GM21447 (cell line): ENCODE results near the gene ADIRF.
"Not testable (repeated sequence)": the region's sequence is repeated elsewhere in the genome, so short reads cannot be mapped to it uniquely, and the experiment has no call there.

Source experiments
- ATAC-seq: cut with Tn5 transposase; IDR thresholded peaks from one replicate; pipeline ENCODE4 v1.9.1; 2021; ENCODE audit not compliant: unreplicated experiment

Gene ADIRF

DNA sequence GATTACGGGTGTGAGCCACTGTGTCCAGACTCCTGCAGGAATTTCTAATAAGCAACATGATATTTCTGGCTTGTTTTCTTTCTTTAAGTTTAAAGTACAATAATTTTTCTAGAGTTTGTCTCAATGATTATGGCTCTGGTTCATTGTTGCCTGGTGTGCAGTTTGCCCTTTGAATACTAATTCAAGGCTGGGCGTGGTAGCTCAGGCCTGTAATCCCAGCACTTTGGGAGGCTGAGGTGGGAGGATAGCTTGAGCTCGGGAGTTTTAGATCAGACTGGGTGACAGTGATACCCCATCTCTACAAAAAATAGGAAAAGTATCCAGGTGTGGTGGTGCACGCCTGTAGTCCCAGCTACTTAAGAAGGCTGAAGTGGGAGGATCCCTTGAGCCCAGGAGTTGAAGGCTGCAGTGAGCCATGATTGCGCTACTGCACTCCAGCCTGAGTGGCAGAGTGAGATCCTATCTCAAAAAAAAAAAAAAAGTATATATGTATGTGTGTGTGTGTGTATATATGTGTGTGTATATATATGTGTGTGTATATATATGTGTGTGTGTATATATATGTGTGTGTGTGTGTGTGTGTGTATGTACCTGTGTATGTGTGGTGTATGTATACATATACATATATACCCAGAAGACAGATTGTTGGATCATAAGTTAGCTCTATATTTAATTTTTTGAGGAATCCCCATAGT, 8.2 kb downstream of the ADIRF start:
- ATAC-seq, result no peak

DNA sequence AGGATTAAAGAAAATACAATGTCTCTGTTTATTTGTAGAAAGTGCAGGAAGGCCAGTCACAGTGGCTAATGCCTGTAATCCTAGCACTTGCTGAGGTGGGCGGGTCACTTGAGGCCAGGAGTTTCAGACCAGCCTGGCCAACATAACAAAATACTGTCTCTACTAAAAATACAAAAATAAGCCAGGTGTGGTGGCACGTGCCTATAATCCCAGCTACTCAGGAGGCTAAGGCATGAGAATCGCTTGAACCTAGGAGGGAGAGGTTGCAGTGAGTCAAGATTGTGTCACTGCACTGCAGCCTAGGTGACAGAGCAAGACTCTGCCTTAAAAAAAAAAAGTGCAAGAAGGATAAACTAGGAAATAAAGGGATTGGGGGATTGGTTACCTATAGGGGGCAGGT, 10.2 kb downstream of the ADIRF start:
- ATAC-seq, result not testable (repeated sequence)

DNA sequence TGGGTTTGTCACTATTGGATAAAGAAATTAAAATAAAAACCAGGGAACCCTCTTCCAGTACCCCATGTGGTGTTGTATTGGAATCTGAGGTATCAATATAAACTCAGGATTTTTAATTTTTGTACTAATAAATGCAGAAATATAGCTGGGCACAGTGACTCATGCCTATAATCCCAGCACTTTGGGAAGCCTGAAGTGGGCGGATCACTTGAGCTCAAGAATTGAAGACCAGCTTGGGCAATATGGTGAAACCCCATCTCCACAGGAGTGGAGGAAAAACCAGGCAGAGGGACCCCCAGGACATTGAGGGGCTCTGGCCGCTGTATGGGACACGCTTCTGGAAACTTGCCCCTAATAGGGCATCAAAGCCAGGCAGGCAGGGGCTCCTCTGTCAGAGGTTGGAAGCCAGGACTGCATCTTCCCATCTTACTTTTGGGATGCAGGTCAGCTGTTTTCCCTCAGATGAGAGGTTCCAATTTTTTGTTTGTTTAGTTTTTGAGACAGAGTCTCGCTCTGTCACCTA, 11.1 kb downstream of the ADIRF start:
- ATAC-seq, result no peak

DNA sequence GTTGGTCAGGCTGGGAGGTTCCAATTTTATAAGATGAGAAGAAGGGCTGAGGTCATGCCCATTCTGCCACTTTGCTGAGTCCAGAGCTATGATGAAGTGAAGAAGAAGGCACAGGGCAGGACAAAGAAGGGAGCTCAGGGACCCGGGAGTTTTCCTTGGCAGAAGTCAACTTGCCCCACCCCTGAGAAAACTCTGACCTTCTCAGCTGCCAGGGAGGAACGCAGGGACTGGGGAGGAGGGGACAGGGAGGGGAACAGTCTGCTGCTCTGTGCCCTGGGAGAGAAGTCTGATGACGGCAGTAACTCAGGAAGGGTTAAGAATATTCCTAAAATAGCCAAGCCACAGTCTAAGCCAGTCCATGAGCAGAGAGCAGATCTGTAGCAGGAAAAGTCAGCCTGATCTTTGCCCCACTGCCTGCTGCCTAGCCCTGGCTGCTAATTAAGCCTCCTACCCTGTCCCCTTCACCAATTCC, 11.7 kb downstream of the ADIRF start:
- no peak for ATAC-seq

DNA sequence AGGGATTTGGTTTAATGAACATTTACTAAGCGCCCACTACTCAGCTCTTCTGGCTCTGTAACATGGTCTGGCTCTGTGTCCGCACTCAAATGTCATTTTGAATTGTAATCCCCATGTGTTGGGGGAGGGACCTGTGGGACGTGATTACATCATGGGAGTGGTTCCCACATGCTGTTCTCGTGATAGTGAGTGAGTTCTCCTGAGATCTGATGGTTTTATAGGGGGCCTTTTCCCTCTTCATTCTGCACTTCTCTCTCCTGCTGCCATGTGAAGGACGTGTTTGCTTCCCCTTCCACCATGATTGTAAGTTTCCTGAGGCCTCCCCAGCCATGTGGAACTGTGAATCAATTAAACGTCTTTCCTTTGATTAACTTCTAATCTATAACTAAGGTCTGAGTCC, 12.7 kb downstream of the ADIRF start:
- not testable (repeated sequence) for ATAC-seq

DNA sequence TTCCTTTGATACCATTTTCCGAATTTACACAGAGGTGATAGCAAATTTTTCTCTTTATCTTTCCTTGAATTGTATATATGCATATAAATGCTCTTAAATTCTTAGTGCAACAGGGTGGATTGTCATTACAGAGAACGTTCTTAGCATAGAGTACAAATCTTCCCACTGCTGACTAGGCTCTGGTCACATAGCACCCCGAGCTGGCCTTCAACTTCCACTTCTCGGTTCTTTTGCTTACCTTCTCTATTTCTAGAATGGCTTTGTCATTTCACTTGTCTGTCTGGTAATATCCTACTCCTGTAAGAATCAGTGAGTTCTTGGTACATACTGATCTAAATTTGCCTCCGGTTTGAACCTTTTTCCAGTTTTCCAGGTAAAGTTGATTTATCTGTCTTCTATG, 13.4 kb downstream of the ADIRF start:
- ATAC-seq, result no peak

DNA sequence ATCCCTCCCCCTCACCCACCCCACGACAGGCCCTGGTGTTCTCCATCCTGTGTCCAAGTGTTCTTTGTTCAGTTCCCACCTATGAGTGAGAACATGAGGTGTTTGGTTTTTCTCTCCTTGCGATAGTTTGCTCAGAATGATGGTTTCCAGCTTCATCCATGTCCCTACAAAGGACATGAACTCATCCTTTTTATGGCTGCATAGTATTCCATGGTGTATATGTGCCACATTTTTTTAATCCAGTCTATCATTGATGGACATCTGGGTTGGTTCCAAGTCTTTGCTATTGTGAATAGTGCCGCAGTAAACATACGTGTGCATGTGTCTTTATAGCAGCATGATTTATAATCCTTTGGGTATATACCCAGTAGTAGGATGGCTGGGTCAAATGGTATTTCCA, 16.2 kb downstream of the ADIRF start:
- ATAC-seq, result not testable (repeated sequence)

DNA sequence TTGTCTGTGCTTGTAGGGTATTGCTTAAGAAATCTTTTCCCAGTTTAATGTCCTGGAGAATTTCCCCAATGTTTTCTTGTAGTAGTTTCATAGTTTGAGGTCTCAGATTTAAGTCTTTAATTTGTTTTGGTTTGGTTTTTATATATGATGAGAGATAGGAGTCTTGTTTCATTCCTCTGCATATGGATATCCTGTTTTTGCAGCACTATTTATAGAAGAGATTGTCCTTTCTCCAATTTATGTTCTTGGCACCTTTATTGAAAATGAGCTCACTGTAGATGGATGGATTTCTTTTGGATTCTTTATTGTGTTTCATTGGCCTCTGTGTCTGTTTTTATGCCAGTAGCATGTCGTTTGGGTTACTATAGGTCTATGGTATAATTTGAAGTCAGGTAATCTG, 20.2 kb downstream of the ADIRF start:
- ATAC-seq, result no peak

DNA sequence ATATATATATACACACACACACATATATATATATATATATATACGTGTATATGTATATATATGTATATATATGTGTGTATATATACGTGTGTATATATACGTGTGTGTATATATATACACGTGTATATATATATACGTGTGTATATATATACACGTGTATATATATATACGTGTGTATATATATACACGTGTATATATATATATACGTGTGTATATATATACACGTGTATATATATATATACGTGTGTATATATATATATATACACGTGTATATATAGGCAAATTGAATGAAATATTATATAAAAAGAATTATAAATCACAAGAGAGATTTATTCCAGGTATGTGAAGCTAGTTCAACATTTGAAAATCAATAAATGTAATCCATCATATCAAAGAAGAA, 23.1 kb downstream of the ADIRF start:
- ATAC-seq, result not testable (repeated sequence)

DNA sequence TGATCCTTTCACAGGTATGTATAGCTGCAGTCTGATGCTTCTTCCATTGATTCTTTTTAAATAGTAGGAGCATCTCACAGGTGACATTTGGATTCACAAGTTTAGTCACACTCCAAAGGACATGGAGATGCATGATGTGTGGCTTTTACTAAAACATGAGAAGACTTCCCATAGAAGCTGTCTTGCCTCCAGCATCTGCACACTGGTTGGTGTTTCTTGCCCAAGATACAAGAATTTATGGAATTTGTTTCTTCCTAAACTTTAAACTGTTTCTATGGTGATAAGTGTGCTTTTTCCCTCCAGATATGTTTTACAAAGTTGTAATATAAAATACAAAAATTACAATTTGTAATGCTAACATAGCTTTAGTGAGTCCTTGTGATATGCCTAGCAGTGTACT, 24.2 kb downstream of the ADIRF start:
- ATAC-seq, result no peak

DNA sequence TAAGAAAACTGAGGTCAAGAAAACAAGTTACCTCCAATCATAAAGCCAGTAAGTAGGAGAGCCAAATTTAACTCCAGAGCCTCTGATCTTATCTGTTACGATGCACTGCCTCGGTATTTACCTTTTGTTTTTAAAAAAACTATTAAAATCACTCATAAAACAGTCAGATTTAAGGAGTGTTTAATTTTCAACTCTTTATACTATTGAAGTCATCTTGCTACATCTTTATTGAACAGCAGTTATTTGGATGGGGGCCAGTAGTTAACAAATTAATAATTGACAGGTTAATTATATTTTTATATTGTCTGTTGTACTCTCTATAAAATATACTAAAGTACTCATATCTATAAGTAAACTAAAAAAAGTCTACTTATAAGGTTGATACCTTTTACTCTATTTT, 24.6 kb downstream of the ADIRF start:
- ATAC-seq, result no peak

DNA sequence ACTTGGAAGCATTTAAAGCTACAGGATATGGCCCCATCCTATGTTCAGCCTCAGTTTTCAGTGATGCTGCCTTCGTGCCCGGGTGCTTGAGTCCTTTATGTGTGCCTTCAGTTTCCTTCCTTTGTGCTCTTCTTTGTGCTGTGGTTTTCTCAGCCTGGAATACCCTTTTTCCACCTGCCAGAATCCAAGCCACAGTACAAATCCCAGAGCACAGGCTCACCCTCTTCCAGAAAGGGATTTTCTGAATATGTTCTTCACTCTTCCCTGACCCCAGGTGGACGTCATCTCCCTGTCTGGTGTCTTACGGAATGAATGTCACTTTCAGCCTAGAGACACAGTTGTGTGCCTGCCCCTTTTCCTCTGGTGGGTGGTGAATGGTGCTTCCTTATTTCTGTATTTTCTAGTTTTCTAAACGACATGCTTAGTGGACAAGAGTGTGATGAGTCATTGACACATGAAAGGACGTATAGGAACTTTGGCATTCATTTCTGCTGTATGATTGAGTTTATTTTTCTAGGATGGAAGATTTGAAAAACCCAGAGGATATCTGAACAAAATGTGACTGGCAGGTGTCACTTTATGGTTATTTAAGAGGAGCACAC, 31.6 kb downstream of the ADIRF start:
- not testable (repeated sequence) for ATAC-seq

DNA sequence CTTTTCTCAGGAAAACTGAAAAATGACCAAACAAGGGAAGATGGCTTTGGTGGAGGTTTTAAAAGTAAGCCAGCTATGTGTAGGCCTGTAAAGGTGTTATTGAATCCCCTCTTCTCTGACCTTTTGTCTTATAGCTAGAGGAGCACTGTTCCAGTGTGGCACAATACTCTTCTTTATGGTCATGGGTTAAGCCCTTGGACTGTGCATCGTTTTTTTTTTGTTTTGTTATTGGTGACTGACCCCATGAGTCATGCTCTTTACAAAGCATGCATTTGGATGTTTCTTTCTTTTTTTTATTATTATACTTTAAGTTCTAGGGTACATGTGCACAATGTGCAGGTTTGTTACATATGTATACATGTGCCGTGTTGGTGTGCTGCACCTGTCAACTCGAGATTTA, 32.2 kb downstream of the ADIRF start:
- ATAC-seq, result no peak

DNA sequence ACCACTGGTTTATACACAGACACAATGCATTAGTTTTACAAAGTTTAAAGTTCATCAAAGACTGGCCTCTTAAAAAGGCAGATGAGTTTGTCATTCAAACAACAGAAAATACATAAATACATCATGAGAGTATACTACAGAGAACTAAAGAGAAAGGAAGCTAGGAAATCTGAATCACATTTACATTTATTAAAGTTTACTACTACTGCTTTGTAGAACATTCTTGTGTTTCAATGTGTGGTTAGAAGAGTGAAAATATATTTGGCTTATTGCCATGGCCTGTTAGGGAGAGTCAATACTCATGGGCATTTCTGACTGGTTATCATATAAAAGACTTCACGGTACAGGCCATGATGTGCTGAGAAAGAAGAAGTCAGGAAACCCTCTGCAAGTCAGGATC, 38.8 kb downstream of the ADIRF start:
- not testable (repeated sequence) for ATAC-seq

DNA sequence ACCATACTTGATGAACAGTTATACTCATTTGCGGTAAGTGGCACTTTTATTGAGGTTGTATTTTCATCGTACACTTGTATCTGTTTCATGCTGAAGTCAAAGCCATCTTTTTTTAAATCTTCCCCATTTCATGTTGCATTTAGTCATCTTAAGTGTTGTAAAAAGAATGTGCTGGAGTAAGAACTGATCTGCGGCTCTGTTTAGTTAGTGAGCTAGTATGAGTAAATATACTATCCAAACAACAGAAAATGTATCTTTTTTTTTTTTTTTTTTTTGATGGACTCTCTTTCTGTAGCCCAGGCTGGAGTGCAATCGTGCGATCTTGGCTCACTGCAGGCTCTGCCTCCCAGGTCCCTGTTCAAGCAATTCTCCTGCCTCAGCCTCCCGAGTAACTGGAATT, 39.4 kb downstream of the ADIRF start:
- not testable (repeated sequence) for ATAC-seq

DNA sequence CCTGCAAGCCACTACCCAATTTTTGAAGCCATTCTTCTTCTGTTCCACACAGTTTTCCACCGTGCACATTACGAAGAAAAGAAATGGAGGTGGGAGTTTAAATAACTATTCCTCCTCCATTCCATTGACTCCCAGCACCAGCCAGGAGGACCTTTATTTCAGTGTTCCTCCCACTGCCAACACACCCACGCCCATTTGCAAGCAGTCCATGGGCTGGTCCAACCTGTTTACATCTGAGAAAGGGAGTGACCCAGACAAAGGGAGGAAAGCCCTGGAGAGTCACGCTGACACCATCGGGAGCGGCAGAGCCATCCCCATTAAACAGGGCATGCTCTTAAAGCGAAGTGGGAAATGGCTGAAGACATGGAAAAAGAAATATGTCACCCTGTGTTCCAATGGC, 40.0 kb downstream of the ADIRF start:
- not testable (repeated sequence) for ATAC-seq

DNA sequence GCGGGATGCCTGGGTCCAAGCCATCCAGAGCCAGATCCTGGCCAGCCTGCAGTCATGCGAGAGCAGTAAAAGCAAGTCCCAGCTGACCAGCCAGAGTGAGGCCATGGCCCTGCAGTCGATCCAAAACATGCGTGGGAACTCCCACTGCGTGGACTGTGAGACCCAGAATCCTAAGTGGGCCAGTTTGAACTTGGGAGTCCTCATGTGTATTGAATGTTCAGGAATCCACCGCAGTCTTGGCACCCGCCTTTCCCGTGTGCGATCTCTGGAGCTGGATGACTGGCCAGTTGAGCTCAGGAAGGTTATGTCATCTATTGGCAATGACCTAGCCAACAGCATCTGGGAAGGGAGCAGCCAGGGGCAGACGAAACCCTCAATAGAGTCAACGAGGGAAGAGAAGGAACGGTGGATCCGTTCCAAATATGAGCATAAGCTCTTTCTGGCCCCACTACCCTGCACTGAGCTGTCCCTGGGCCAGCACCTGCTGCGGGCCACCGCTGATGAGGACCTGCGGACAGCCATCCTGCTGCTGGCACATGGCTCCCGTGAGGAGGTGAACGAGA, 40.9 kb downstream of the ADIRF start:
- ATAC-seq, result not testable (repeated sequence)

DNA sequence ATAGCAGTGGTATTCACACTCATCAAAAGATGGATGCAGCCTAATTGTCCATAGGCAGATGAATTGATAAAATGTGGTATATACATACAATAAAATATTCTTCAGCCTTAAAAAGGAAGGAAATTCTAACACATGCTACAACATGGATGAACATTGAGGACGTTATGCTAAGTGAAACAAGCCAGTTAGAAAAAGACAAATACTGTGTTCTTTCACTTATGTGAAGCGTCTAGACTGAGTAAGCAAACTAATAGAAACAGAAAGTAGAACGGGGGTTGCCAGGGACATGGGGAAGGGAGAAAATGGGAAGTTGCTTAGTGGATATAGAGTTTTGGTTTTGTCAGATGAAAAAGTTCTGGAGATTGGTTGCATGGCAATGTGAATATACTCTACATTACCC, 45.2 kb downstream of the ADIRF start:
- ATAC-seq, result not testable (repeated sequence)

DNA sequence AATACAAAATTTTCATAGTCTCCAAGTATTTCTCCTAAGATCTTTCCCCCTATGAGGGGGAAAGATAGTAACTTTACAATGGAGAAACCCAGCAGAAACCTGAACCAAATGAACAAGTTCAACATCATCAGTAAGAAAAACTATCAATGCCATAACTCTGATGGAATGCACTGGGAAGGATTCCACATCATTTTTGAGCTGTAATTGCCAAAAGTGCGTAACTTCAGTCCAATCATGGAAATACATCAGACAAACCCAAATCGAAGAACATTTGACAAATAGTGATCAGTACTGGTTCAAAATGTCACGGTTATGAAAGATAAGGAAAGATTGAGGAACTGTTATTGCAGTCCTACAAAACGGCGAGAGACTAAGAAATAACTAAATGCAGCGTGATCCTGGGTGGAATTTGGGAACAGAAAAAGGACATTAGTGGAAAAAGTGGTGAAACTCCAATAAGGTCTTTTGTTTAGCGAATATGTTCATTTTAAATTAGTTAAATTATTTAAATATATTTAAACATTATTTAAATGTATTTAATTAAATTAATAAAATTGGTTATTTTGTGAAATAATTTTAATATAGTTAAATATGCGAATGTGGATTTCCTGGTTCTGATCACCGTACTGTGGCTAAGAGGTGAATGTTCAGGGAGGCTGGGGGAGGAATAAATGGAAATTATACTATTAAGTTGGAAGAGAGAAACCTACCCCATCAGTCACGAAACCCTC, 46.9 kb downstream of the ADIRF start:
- not testable (repeated sequence) for ATAC-seq

DNA sequence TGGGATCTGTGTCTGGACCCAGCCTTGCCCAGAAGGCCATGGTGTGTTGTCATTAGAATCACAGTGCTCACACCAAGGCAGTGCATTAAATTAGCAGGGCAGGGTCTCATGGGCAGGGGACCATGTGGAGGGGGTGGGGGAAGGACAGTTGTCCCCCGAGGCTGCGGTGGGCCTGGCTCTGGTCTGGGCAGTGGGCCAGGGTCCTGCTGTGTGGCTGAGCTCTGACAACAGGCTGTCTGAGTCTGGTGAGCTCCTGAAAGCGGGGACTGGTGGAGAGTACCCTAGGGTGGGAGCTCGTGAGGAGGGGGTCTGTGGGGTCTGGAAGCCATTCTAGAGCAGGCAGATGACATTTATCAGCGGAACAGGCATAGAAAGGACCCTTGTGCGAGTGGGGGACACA, 49.8 kb downstream of the ADIRF start:
- ATAC-seq, result not testable (repeated sequence)

DNA sequence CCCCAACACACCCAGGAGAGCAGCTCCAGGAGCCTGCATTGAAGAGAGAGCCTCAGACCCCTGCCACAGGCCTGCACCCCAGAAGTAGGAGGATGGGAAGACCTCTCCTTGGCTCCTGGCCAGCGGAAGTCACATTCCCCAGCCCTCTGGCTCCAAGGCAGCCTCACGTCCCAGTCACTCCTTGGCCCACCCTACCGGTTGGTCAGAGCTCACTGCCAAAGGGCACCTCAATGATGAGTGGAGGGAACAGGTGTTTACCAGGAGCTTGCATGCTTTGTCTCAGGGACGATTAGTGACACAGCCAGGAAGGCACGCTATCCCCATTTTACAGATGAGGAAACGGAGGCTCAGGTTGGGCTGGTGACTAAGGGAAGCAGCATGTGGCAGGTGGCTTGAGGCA, 50.8 kb downstream of the ADIRF start:
- not testable (repeated sequence) for ATAC-seq
